Left ventricle myocardium superior (tissue), 1 donor: ENCODE results near the gene PRDM15. TPM values are rescaled to one million over a fixed set of nuclear protein-coding genes. Genes with fewer than 3 reads are reported as not detected.
A peak's percentile ranks its signal among the peaks of the same experiment; 100 is the strongest.

Source experiments
- ATAC-seq: fragments of 200-7000 bp; cut with Tn5 transposase; one replicate; pipeline ENCODE4 v1.9.1; 2020; ENCODE audit warnings: mild to moderate bottlenecking, moderate library complexity
- DNase-seq: peaks from one replicate; pipeline ENCODE4 v3.0.0-alpha.2; 2020
- intact Hi-C: fragments of 100-400 bp; cut with micrococcal nuclease; formaldehyde crosslinking; loops from one replicate; pipeline ENCODE4 v1.11.0; 2022
- total RNA-seq: library from RNA; stranded (reverse); fragmentation: NEBNext Ultra II Directional; extraction: Animal tissue kit (Norgen Biotek cat#: 25700); gene quantifications from one replicate; pipeline ENCODE4 v1.2.1, GENCODE V29; 2021
- donor health status: DM: no; HTN: yes; CAD: no; lungs with severe emphysema.

The PRDM15 gene
- total RNA-seq, 1 donor from 2014 or later: 3.7 TPM

- intact Hi-C loops: no loop called here
- ATAC-seq (no peak), DNase-seq (no peak)
Measured at GRCh38 chr21:41892726-41893125, 13.6 kb upstream of the PRDM15 start.

GRCh38 chr21:41891132-41891531 lies 12.0 kb upstream of the PRDM15 start:
- ATAC-seq (no peak), DNase-seq (no peak)
- intact Hi-C loops: no loop called here

GRCh38 chr21:41890355-41890754 lies 11.2 kb upstream of the PRDM15 start:
- ATAC-seq (no peak), DNase-seq (no peak)
- intact Hi-C loops: no loop called here

- peak; percentile 63 for ATAC-seq
- intact Hi-C loops: no loop called here
- no peak for DNase-seq
Measured at GRCh38 chr21:41888749-41889376, 9.7 kb upstream of the PRDM15 start.

GRCh38 chr21:41887667-41888066 lies 8.5 kb upstream of the PRDM15 start:
- intact Hi-C loops: no loop called here
- ATAC-seq (no peak), DNase-seq (no peak)

GRCh38 chr21:41886328-41886727 lies 7.2 kb upstream of the PRDM15 start:
- DNase-seq (no peak), ATAC-seq (no peak)
- intact Hi-C loops: no loop called here

- no peak for DNase-seq
- ATAC-seq: no peak
- intact Hi-C loops: no loop called here
Measured at GRCh38 chr21:41885341-41886024, 6.3 kb upstream of the PRDM15 start.

- no peak for ATAC-seq
- no peak for DNase-seq
- intact Hi-C loops: no loop called here
Measured at GRCh38 chr21:41884501-41885030, 5.4 kb upstream of the PRDM15 start.

GRCh38 chr21:41883582-41883981 lies 4.4 kb upstream of the PRDM15 start:
- intact Hi-C loops: no loop called here

GRCh38 chr21:41881051-41881450 lies 1.9 kb upstream of the PRDM15 start:
- ATAC-seq: no peak
- intact Hi-C loops: no loop called here

More at GRCh38 chr21:41883582-41883981, 4.4 kb upstream of the PRDM15 start:
- ATAC-seq (no peak), DNase-seq (no peak)

GRCh38 chr21:41880153-41880552 lies 1.0 kb upstream of the PRDM15 start:
- no peak for DNase-seq
- no peak for ATAC-seq
- intact Hi-C loops: no loop called here

More at GRCh38 chr21:41881051-41881450, 1.9 kb upstream of the PRDM15 start:
- no peak for DNase-seq

GRCh38 chr21:41878831-41879189 lies 334 bp downstream of the PRDM15 start:
- DNase-seq (peak; percentile 89), ATAC-seq (peak; percentile 69)
- intact Hi-C loops: no loop called here

GRCh38 chr21:41877901-41878830 lies 978 bp downstream of the PRDM15 start:
- DNase-seq (no peak), ATAC-seq (peak; percentile 16)
- intact Hi-C loops: no loop called here

GRCh38 chr21:41876928-41877652 lies 2.1 kb downstream of the PRDM15 start:
- ATAC-seq (no peak), DNase-seq (no peak)

GRCh38 chr21:41876396-41876795 lies 2.7 kb downstream of the PRDM15 start:
- no peak for DNase-seq
- ATAC-seq: no peak
- intact Hi-C loops: no loop called here

More at GRCh38 chr21:41876928-41877652, 2.1 kb downstream of the PRDM15 start:
- intact Hi-C loops: no loop called here

- ATAC-seq (no peak), DNase-seq (no peak)
- intact Hi-C loops: no loop called here
Measured at GRCh38 chr21:41875086-41875485, 4.1 kb downstream of the PRDM15 start.

- ATAC-seq: no peak
- DNase-seq: no peak
- intact Hi-C loops: no loop called here
Measured at GRCh38 chr21:41874611-41875010, 4.5 kb downstream of the PRDM15 start.

- DNase-seq (no peak), ATAC-seq (no peak)
- intact Hi-C loops: no loop called here
Measured at GRCh38 chr21:41873426-41873825, 5.7 kb downstream of the PRDM15 start.

GRCh38 chr21:41873005-41873404 lies 6.1 kb downstream of the PRDM15 start:
- intact Hi-C loops: no loop called here
- ATAC-seq (no peak), DNase-seq (no peak)
